Epithelial cell of proximal tubule (primary cell): ENCODE data around the gene IGSF8. TPM values are rescaled to one million over a fixed set of nuclear protein-coding genes. Genes with fewer than 3 reads are reported as not detected.
"Not testable (repeated sequence)": the region's sequence is repeated elsewhere in the genome, so short reads cannot be mapped to it uniquely, and the experiment has no call there.

ENCODE experiments used
- DNase-seq: peaks from one replicate; pipeline ENCODE4 v3.0.0-alpha.2; 2011; ENCODE audit warnings: low read depth
- H3K4me3 ChIP-seq: 2 replicates; pipeline ENCODE4 v1.5.1; 2011; ENCODE audit warnings: low read depth, mild to moderate bottlenecking, low read length
- CTCF ChIP-seq: conservative IDR thresholded peaks from 2 replicates; pipeline ENCODE4 v1.5.1; 2012; ENCODE audit warnings: low read depth, mild to moderate bottlenecking, low read length
- total RNA-seq: library from RNA; depleted of rRNA; stranded (reverse); fragments of >200 nt; gene quantifications from 2 replicates; pipeline ENCODE4 v1.2.3, GENCODE V29; 2015

The IGSF8 gene
- total RNA-seq, 1 donor from 2014 or later: 33.3 TPM

GRCh38 chr1:160127381-160127780 is 29.0 kb upstream of the IGSF8 start:
- no peak overlapping the region for H3K4me3 ChIP-seq
- TF ChIP-seq CTCF: no peak
- no peak for DNase-seq

GRCh38 chr1:160126342-160126741 is 27.9 kb upstream of the IGSF8 start:
- DNase-seq, H3K4me3 ChIP-seq: not testable (repeated sequence)

GRCh38 chr1:160125746-160126145 is 27.3 kb upstream of the IGSF8 start:
- no peak overlapping the region for H3K4me3 ChIP-seq
- TF ChIP-seq CTCF: no peak
- DNase-seq: no peak

- H3K4me3 ChIP-seq: no peak overlapping the region
- TF ChIP-seq CTCF: peak; percentile 42
- peak; percentile 95 for DNase-seq
Measured at GRCh38 chr1:160124705-160125478, 26.5 kb upstream of the IGSF8 start.

GRCh38 chr1:160123726-160124125 is 25.3 kb upstream of the IGSF8 start:
- no peak for DNase-seq
- no peak overlapping the region for H3K4me3 ChIP-seq
- TF ChIP-seq CTCF: no peak

- TF ChIP-seq CTCF: no peak
- DNase-seq: no peak
- H3K4me3 ChIP-seq: no peak overlapping the region
Measured at GRCh38 chr1:160122978-160123495, 24.6 kb upstream of the IGSF8 start.

- no peak overlapping the region for H3K4me3 ChIP-seq
- no peak for TF ChIP-seq CTCF
- DNase-seq: no peak
Measured at GRCh38 chr1:160121388-160121787, 23.0 kb upstream of the IGSF8 start.
